Measurements from ENCODE around the gene ELAPOR1. TPM values are rescaled to one million over a fixed set of nuclear protein-coding genes. Genes with fewer than 3 reads are reported as not detected.

The ELAPOR1 gene
- total and polyA plus RNA-seq, 9 of the 15 experiments (the other 6 are each of a cell fraction or from before 2014, with no cell fraction given): 0.07 to 1.2 (median 0.18) TPM

DNA sequence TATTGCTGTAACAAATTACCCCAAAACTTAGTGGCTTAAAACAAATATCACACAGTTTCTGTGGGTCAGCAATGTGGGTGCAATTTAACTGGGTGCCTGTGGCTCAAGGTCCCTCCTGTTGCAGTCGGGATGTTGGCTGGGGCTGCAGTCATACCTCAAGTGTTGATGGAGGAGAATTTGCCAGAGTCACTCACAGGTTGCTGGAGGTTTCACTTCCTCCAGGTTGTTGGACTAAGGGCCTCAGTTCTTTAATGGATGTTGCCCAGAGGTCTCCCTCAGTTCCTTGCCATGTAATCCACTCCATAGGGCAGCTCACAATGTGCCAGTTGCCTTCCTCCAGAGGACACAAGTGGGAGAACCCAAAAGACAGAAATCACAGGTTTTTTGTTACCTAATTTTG, 35.6 kb upstream of the ELAPOR1 start (continued):
- TF ChIP-seq ZNF23 (CRISPR knock-in tag; IDR thresholded peaks at IDR 0.05) (no peak), ZNF717 (CRISPR knock-in tag; IDR thresholded peaks at IDR 0.05) (no peak)
- TF ChIP-seq, protein P1, sequence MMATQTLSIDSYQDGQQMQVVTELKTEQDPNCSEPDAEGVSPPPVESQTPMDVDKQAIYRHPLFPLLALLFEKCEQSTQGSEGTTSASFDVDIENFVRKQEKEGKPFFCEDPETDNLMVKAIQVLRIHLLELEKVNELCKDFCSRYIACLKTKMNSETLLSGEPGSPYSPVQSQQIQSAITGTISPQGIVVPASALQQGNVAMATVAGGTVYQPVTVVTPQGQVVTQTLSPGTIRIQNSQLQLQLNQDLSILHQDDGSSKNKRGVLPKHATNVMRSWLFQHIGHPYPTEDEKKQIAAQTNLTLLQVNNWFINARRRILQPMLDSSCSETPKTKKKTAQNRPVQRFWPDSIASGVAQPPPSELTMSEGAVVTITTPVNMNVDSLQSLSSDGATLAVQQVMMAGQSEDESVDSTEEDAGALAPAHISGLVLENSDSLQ (IDR thresholded peaks at IDR 0.05): no peak

- Histone ChIP-seq H3K9me3 (replicated peaks; ENCODE audit: control insufficient read depth, insufficient read depth, low read depth, low read length) (no peaks in the 10 kb centered on the region), H4K20me1 (replicated peaks; ENCODE audit: control insufficient read depth, insufficient read depth, low read length) (no peaks in the 10 kb centered on the region), H3K9me1 (ENCODE audit: control insufficient read depth, insufficient read depth, low read length) (no peaks in the 10 kb centered on the region), H2AFZ (ENCODE audit: low read depth, low read length) (peak overlapping the region; percentile 89), H3K9ac (ENCODE audit: insufficient read depth in 1 of 2, low read depth in 2 of 2, low read length in 2 of 2) (peak overlapping the region in 1 of 2 experiments; percentile 68; a peak in 2 of 4 replicates), H3K27ac (ENCODE audit: extremely low read depth, low read depth, low read length) (peak overlapping the region; percentile 74), H3K36me3 (ENCODE audit: control insufficient read depth, insufficient read depth, low read length) (no peaks in the 10 kb centered on the region; the same call in 2 of the 3 replicates), H3K4me1 (replicated peaks in 1 of 2; ENCODE audit: control insufficient read depth in 2 of 2, insufficient read depth in 2 of 2, low read length in 2 of 2) (peaks cover 20 to 27% of the 10 kb centered on the region in 2 experiments), H3K79me2 (ENCODE audit: control insufficient read depth, insufficient read depth, low read length) (peaks cover 14% of the 10 kb centered on the region), H3K27me3 (ENCODE audit: control insufficient read depth in 2 of 2, insufficient read depth in 2 of 2, low read length in 2 of 2) (no peaks in the 10 kb centered on the region), H3K4me3 (no peak overlapping the region), H3K4me2 (ENCODE audit: insufficient read depth, low read length) (0 out of 2 replicates have a peak overlapping the region, but pooled peaks have one; percentile 34)
- in situ Hi-C loops (cut with MboI): no loop called here
- intact Hi-C loops (cut with micrococcal nuclease): no loop called here
- CTCF ChIA-PET (ENCODE audit: low intra/inter-chr PET ratio): no interaction called here
- FAIRE-seq (no peak), ATAC-seq (no peak), DNase-seq (ENCODE audit: extremely low read depth in 1 of 4, low spot score in 3 of 4) (no peak)
- POLR2A ChIA-PET: interaction anchor here (1.7 kb wide), 1 partner anchor 8 kb away, joined by 4 read pairs; no protein-coding TSS in a partner anchor
- 49% methylated on average over 2 of the region's 2 CpGs for WGBS (ENCODE audit: insufficient coverage, low coverage, missing lambda C conversion rate)
- BruUV-seq (replicated peaks): no TSS peak
- TF ChIP-seq TFE3 (CRISPR knock-in tag; IDR thresholded peaks at IDR 0.05) (no peak), NCOA2 (IDR thresholded peaks at IDR 0.05; ENCODE audit: partially characterized antibody in 2 of 2) (peak in 1 of 2 experiments; percentile 33), POLR2H (tag; IDR thresholded peaks at IDR 0.05; ENCODE audit: low read depth) (0 out of 2 replicates have a peak, but pooled peaks have one; percentile 42), ZNF318 (IDR thresholded peaks at IDR 0.05; ENCODE audit: borderline replicate concordance in 1 of 2, low read depth in 1 of 2) (peak in 1 of 2 experiments; percentile 92; a peak in 2 of 4 replicates), ESRRA (IDR thresholded peaks at IDR 0.05; ENCODE audit: borderline replicate concordance, low read depth) (no peak), CSDE1 (IDR thresholded peaks at IDR 0.05) (peak in 1 of 2 experiments; percentile 47; a peak in 1 of 4 replicates)
Measured at GRCh38 chr1:109079240-109079622, 34.7 kb upstream of the ELAPOR1 start.

Measured in K562 (cell line).